Neural crest cell (in vitro differentiated cells): ENCODE data around the gene CENPP. TPM values are rescaled to one million over a fixed set of nuclear protein-coding genes. Genes with fewer than 3 reads are reported as not detected.
A peak's percentile ranks its signal among the peaks of the same experiment; 100 is the strongest.
"Not testable (repeated sequence)": the region's sequence is repeated elsewhere in the genome, so short reads cannot be mapped to it uniquely, and the experiment has no call there.

Experiments
- DNase-seq: peaks from one replicate; pipeline ENCODE4 v3.0.0; 2021; ENCODE audit warnings: low read depth, mixed read lengths, low spot score
- H3K27ac Mint-ChIP-seq: one replicate; pipeline ENCODE4 v1.8.0; 2021; ENCODE audit warnings: mild to moderate bottlenecking, mixed read lengths; ENCODE audit not compliant: unreplicated experiment
- H3K27me3 Mint-ChIP-seq: 2 replicates; pipeline ENCODE4 v1.8.0; 2021; ENCODE audit warnings: low read depth, mild to moderate bottlenecking, mixed read lengths
- H3K36me3 Mint-ChIP-seq: 2 replicates; pipeline ENCODE4 v1.8.0; 2021; ENCODE audit warnings: low read depth, mild to moderate bottlenecking, mixed read lengths
- H3K4me1 Mint-ChIP-seq: 2 replicates; pipeline ENCODE4 v1.8.0; 2021; ENCODE audit warnings: mixed read lengths
- H3K4me3 Mint-ChIP-seq: one replicate; pipeline ENCODE4 v1.8.0; 2021; ENCODE audit warnings: mild to moderate bottlenecking, mixed read lengths
- H3K9me3 Mint-ChIP-seq: 2 replicates; pipeline ENCODE4 v1.8.0; 2021; ENCODE audit warnings: mixed read lengths
- total RNA-seq: library from RNA; stranded (reverse); gene quantifications from 2 replicates; pipeline ENCODE4 v1.2.1, GENCODE V29; 2021
- TF ChIP-seq, protein P1 (sequence below): fragments of 200-600 bp; sonication (generic); conservative IDR thresholded peaks from 2 replicates; pipeline ENCODE4 v1.5.0; 2021; ENCODE audit warnings: antibody characterized with exemption, mild to moderate bottlenecking

The CENPP gene
- total RNA-seq, 1 donor from 2014 or later = 15.7 TPM

DNA sequence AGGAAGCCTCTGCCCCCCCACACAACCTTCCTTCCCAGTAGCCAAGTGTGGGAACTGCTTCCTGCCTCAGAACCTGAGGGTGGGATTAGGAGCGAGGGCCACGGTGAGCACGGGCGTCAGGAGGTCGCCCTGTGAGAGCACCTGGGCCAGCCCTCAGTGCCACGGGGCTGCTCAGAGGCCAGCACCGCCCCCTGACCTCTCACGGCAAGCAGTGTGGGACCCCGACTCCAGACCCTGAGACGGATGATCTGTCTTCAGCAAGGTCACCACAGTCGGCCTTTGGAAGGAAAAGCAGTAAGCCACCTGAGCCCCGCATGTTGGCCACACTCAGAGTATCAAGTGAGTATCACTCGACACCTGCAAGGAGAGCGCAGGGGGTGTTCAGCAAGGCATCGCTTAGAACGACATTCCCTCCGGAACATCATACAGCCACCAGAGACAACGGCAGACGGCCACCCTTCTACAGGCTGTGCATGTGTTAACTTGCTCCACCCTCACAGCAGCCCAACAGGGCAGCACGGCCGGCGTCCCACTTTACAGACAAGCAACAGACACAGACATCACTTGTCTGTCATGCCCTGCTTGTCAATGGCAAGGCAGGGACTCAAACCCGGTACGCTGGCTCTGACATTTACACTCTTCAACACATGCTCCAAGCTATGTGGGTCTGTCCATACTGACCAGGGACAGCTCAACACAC, 294.0 kb downstream of the CENPP start:
- DNase-seq = no peak
- TF ChIP-seq, protein P1, sequence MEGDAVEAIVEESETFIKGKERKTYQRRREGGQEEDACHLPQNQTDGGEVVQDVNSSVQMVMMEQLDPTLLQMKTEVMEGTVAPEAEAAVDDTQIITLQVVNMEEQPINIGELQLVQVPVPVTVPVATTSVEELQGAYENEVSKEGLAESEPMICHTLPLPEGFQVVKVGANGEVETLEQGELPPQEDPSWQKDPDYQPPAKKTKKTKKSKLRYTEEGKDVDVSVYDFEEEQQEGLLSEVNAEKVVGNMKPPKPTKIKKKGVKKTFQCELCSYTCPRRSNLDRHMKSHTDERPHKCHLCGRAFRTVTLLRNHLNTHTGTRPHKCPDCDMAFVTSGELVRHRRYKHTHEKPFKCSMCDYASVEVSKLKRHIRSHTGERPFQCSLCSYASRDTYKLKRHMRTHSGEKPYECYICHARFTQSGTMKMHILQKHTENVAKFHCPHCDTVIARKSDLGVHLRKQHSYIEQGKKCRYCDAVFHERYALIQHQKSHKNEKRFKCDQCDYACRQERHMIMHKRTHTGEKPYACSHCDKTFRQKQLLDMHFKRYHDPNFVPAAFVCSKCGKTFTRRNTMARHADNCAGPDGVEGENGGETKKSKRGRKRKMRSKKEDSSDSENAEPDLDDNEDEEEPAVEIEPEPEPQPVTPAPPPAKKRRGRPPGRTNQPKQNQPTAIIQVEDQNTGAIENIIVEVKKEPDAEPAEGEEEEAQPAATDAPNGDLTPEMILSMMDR = no peak
- Mint-ChIP-seq H3K9me3 (no peaks in the 10 kb centered on the region), H3K4me1 (no peaks in the 10 kb centered on the region), H3K4me3 (no peak overlapping the region), H3K27ac (no peak overlapping the region), H3K36me3 (peaks cover 8% of the 10 kb centered on the region), H3K27me3 (no peaks in the 10 kb centered on the region)

DNA sequence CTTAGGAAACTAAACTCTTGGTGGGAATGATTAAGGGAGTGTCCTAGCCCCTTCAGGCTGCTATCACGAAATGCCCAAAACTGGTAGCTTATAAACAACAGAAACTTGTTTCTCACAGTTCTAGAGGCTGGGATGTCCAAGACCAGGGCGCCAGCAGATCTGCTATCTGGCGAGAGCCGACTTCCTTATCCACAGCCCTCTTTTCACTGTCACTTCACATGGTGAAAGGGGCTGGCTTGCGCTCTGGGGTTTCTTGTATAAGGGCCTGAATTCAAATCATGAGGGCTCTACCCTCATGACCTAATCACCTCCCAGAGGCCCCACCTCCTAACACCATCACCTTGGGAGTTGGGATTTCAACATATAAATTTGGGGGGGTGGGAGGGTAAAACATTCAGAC, 295.1 kb downstream of the CENPP start:
- DNase-seq = no peak
- Mint-ChIP-seq H3K27ac (no peak overlapping the region), H3K9me3 (no peaks in the 10 kb centered on the region), H3K36me3 (peaks cover 4% of the 10 kb centered on the region), H3K4me1 (no peaks in the 10 kb centered on the region), H3K27me3 (no peaks in the 10 kb centered on the region), H3K4me3 (no peak overlapping the region)
- TF ChIP-seq, protein P1 = no peak

DNA sequence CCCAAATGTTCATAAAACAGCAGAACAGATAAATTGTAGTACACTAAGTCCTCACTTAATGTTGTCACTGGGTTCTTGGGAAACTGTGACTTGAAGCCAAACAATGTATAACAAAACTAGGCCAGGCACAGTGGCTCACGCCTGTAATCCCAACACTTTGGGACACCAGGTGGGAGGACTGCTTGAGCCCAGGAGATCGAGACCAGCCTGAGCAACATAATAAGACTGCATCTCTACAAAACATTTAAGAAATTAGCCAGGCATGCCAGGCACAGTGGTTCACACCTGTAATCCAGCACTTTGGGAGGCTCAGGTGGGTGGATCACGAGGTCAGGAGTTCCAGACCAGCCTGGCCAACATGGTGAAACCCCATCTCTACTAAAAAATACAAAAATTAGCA, 298.2 kb downstream of the CENPP start:
- H3K27me3 Mint-ChIP-seq = not testable (repeated sequence)

GRCh38 chr9:92626484-92626883, 300.7 kb downstream of the CENPP start:
- Mint-ChIP-seq H3K27ac (no peak overlapping the region), H3K4me3 (no peak overlapping the region), H3K9me3 (peaks cover 2% of the 10 kb centered on the region), H3K36me3 (peaks cover 32% of the 10 kb centered on the region), H3K27me3 (no peaks in the 10 kb centered on the region), H3K4me1 (no peaks in the 10 kb centered on the region)
- TF ChIP-seq, protein P1 = no peak
- DNase-seq = no peak

More for the DNA sequence above, 298.2 kb downstream of the CENPP start:
- Mint-ChIP-seq H3K36me3 (peaks cover 21% of the 10 kb centered on the region), H3K27ac (peak overlapping the region; percentile 29)
- not testable (repeated sequence) for H3K9me3 Mint-ChIP-seq, H3K4me3 Mint-ChIP-seq, H3K4me1 Mint-ChIP-seq, DNase-seq

GRCh38 chr9:92627651-92628050, 301.9 kb downstream of the CENPP start:
- TF ChIP-seq, protein P1 = no peak
- H3K4me1 Mint-ChIP-seq = no peaks in the 10 kb centered on the region
- H3K36me3 Mint-ChIP-seq = peaks cover 39% of the 10 kb centered on the region
- H3K9me3 Mint-ChIP-seq = peaks cover 2% of the 10 kb centered on the region
- H3K4me3 Mint-ChIP-seq = no peak overlapping the region
- H3K27ac Mint-ChIP-seq = no peak overlapping the region
- no peak for DNase-seq
- no peaks in the 10 kb centered on the region for H3K27me3 Mint-ChIP-seq

DNA sequence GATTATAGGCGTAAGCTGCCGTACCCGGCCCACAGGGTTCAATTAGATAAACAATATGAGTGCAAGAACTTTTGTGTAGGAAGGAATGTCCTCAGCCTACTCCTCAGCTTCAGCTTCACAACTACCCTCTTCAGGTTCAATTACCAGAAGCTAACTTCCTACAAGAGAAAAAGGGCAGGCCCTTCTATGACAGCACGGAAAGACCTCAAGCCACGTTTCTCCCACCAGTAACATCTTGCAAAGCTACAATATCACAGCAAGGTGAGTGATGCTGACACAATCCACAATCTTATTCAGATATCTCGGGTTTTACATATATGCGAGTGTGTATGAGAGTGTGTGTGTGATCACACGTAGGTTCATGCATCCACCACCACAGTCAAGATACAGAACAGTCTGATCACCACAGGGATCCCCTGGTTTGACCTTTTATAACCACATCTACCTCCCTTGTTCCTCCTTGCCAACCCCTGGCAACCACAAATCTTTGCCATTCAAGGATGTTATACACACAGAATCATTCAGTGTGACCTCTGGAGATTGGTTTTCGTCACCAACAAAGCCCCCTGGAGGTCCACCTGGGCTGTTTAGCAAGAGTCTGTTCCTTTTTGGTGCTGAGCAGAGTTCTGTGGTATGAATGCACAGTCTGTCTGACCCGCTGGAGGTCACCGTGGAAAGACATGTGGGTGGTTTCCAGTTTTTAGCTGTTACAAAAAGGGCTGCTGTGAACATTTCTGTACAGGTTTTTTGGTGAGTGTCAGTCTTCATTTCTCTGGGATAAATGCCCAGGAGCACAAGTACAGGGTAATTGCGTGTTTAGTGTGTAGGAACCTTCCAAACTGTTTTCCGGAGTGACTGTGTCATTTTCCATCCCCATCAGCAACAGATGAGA, 305.9 kb downstream of the CENPP start:
- peaks cover 2% of the 10 kb centered on the region for H3K9me3 Mint-ChIP-seq
- peaks cover 37% of the 10 kb centered on the region for H3K36me3 Mint-ChIP-seq

More for the DNA sequence above, 305.9 kb downstream of the CENPP start:
- Mint-ChIP-seq H3K27me3 (no peaks in the 10 kb centered on the region), H3K4me3 (no peak overlapping the region), H3K4me1 (peaks cover 3% of the 10 kb centered on the region), H3K27ac (no peak overlapping the region)
- DNase-seq = no peak
- TF ChIP-seq, protein P1 = no peak
